Muscle layer of duodenum (tissue), 2 donors: ENCODE data around the gene NFIL3.
"Not testable (repeated sequence)": the region's sequence is repeated elsewhere in the genome, so short reads cannot be mapped to it uniquely, and the experiment has no call there.

ENCODE experiments used
- H3K27ac ChIP-seq: one replicate; pipeline ENCODE4 v1.7.0; 2013; ENCODE audit warnings: mild to moderate bottlenecking, low read length
- H3K27me3 ChIP-seq: one replicate; pipeline ENCODE4 v1.7.0; 2013; ENCODE audit warnings: low read depth, mild to moderate bottlenecking, control low read depth, low read length
- H3K36me3 ChIP-seq, 2 donors: one replicate each; pipeline ENCODE4 v1.7.0; 2013; ENCODE audit warnings: low read length in 2 of 2, control low read depth in 1 of 2, mild to moderate bottlenecking in 1 of 2; ENCODE audit not compliant: insufficient read depth in 2 of 2, control insufficient read depth in 1 of 2
- H3K4me1 ChIP-seq, 2 donors: one replicate each; pipeline ENCODE4 v1.7.0; 2013; ENCODE audit warnings: low read length in 2 of 2, mild to moderate bottlenecking in 2 of 2, control low read depth in 1 of 2, moderate library complexity in 1 of 2; ENCODE audit not compliant: insufficient read depth in 2 of 2, control insufficient read depth in 1 of 2
- H3K4me3 ChIP-seq, 2 donors: one replicate each; pipeline ENCODE4 v1.7.0; 2013; ENCODE audit warnings: low read length in 2 of 2, low read depth in 1 of 2, mild to moderate bottlenecking in 1 of 2
- H3K9me3 ChIP-seq, 2 donors: one replicate each; pipeline ENCODE4 v1.7.0; 2013; ENCODE audit warnings: low read length in 2 of 2, control low read depth in 1 of 2, mild to moderate bottlenecking in 1 of 2; ENCODE audit not compliant: control insufficient read depth in 1 of 2
- donor health status: healthy.

The NFIL3 gene

DNA sequence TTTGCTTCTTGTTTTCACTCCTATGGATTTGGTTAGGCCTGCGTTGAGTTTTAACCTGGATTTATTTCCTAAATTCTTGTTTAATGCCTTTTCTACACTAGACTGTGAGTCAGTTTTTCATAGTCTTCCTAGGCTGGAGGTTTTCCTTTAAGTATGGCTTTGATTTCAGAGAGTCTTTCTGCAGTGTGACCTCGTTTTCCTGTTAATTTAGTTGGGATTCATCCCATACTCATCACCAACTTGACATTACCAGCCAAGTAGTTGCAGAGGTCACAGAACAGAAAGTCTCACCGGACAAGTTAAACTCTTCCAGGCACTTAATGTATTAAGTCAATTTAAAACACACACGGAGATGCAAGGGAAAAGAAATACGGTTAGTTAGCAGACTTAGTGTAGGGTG lies 32.2 kb downstream of the NFIL3 start:
- no peaks in the 10 kb centered on the region for H3K4me1 ChIP-seq
- no peak overlapping the region for H3K4me3 ChIP-seq
- H3K27ac ChIP-seq = no peak overlapping the region
- no peaks in the 10 kb centered on the region for H3K27me3 ChIP-seq
- H3K9me3 ChIP-seq = no peaks in the 10 kb centered on the region
- no peaks in the 10 kb centered on the region for H3K36me3 ChIP-seq

DNA sequence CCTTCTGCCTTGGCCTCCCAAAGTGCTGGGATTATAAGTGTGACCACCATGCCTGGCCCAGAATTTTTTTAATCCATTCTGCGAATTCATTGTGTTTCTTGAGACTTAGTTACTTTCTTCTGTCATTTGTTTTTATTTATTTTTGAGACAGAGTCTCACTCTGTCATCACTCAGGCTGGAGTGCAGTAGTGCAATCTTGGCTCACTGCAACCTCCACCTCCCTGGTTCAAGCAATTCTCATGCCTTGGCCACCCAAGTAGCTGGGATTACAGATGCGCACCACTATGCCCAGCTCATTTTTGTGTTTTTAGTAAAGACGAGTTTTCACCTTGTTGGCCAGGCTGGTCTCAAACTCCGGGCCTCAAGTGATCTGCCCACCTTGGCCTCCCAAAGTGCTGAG lies 33.9 kb downstream of the NFIL3 start:
- H3K9me3 ChIP-seq, H3K4me3 ChIP-seq, H3K4me1 ChIP-seq, H3K27ac ChIP-seq, H3K36me3 ChIP-seq, H3K27me3 ChIP-seq: not testable (repeated sequence)

DNA sequence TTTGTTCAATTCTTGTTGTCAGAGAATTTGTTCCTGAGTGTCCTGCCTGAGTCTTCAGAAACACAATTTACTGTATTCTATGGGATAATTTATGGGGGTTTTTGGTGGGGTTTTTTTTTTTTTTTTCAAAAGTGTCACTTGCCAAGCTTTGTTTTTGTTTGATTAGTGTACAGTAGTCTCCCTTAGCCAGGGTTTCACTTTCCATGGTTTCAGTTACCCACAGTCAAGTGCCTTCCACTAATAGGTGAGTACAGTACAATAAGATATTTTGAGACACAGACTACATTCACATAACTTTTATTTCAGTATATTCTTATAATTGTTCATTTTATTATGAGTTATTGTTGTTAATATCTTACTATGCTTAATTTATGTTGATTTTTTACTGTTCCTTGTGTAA lies 36.9 kb downstream of the NFIL3 start:
- H3K27me3 ChIP-seq = no peaks in the 10 kb centered on the region
- no peaks in the 10 kb centered on the region for H3K36me3 ChIP-seq
- H3K9me3 ChIP-seq = no peaks in the 10 kb centered on the region
- no peaks in the 10 kb centered on the region for H3K4me1 ChIP-seq
- H3K27ac ChIP-seq = no peak overlapping the region
- H3K4me3 ChIP-seq = no peak overlapping the region

DNA sequence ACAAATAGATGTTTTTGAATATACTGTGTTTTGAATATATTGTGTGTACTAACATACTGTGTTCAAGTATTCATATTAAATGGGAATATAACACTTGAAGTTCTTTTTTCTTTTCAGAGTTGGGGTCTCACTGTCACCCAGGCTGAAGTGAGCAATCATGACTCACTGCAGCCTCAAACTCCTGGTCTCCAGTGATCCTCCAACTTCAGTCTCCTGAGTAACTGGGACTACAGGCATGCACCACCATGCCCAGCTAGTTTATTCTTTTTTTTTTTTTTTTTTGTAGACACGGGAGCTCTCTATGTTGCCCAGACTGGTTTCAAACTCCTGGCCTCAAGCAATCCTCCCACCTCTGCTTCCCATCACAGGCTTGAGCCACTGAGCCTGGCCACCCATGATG lies 38.7 kb downstream of the NFIL3 start:
- Histone ChIP-seq H3K4me3 (no peak overlapping the region), H3K36me3 (no peaks in the 10 kb centered on the region), H3K9me3 (no peaks in the 10 kb centered on the region), H3K27me3 (no peaks in the 10 kb centered on the region), H3K4me1 (no peaks in the 10 kb centered on the region), H3K27ac (no peak overlapping the region)

DNA sequence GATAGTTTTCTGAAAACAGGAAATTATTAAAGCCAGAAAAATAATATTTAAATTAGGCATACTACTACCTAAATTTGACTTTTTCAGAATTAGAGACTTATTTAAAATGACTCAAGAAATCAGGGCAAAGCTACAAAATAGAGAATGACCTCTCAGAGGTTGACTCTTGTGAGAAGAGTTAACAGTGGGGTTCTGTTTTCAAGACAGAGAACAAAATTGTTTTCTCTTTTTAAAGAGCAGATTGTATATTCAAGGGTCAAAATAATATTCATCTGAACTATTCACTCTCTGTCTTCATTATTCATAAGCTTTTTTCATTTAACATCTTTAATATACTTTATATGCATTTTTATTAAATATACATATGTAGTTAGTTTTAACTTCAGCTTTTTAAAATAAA lies 40.1 kb downstream of the NFIL3 start:
- no peaks in the 10 kb centered on the region for H3K36me3 ChIP-seq
- no peaks in the 10 kb centered on the region for H3K27me3 ChIP-seq
- no peaks in the 10 kb centered on the region for H3K9me3 ChIP-seq
- H3K27ac ChIP-seq = no peak overlapping the region
- H3K4me3 ChIP-seq = no peak overlapping the region
- H3K4me1 ChIP-seq = no peaks in the 10 kb centered on the region

DNA sequence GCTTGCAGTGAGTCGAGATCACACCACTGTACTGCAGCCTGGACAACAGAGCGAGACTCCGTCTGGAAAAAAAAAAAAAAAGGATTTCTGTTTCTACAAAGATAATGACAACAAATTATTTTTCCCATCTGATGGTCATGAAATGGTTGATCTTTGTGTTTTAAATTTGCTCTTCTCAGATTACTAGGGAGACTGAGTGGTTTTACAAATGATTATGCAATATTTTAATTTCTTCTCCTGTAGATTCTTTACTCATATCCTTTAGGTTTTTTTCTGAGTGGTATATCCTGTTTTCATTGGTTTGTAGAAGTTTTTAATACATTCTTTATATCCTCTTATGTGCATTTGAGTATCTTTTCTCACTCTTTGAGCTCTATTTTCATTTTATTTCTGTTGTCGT lies 41.3 kb downstream of the NFIL3 start:
- H3K27ac ChIP-seq = no peak overlapping the region
- no peaks in the 10 kb centered on the region for H3K36me3 ChIP-seq
- H3K4me1 ChIP-seq = no peaks in the 10 kb centered on the region
- no peak overlapping the region for H3K4me3 ChIP-seq
- H3K27me3 ChIP-seq = no peaks in the 10 kb centered on the region
- H3K9me3 ChIP-seq = no peaks in the 10 kb centered on the region

DNA sequence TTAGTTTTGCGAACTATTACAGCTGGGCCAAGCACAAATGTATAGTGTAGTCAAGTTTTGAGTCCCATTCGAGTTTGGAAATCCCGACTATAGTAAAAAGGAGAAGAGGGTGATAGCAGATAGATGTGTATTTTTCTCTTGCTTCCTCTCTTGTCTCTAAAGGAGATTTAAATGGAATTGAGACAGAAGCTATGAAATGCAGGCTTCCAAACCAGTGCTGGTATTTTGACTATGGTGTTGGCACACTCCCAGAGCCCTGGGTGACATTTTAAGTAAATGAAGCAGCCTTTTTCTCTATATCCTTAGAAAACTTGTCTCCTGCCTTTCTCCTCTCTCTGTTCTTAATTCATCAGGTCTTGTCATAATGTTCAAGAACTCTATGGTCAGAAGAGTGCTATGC lies 44.2 kb downstream of the NFIL3 start:
- H3K4me1 ChIP-seq = no peaks in the 10 kb centered on the region
- H3K27me3 ChIP-seq = no peaks in the 10 kb centered on the region
- H3K4me3 ChIP-seq = no peak overlapping the region
- no peaks in the 10 kb centered on the region for H3K9me3 ChIP-seq
- no peaks in the 10 kb centered on the region for H3K36me3 ChIP-seq
- H3K27ac ChIP-seq = no peak overlapping the region

DNA sequence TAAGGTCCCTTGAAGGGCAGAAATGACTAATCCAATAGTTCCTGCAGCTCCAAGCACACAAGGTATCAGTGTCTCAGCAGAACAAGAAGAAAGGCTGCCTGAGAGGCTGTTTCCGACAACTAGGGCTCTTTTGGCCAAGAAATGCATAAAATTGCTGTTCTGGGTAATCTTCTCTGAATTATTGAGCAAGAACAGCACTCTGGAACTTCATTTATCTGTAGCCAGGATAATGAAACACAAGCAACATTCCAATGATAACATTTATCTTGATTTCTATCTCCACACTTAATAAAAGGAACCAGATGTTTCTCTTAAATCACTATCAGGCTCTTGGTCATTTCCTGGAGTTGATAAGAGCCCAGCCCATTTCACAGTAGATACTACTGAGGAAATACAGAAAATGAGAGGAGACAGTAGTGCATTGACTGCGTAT lies 44.9 kb downstream of the NFIL3 start:
- no peak overlapping the region for H3K27ac ChIP-seq
- no peaks in the 10 kb centered on the region for H3K27me3 ChIP-seq
- H3K36me3 ChIP-seq = no peaks in the 10 kb centered on the region
- H3K4me3 ChIP-seq = no peak overlapping the region
- no peaks in the 10 kb centered on the region for H3K4me1 ChIP-seq
- H3K9me3 ChIP-seq = no peaks in the 10 kb centered on the region

DNA sequence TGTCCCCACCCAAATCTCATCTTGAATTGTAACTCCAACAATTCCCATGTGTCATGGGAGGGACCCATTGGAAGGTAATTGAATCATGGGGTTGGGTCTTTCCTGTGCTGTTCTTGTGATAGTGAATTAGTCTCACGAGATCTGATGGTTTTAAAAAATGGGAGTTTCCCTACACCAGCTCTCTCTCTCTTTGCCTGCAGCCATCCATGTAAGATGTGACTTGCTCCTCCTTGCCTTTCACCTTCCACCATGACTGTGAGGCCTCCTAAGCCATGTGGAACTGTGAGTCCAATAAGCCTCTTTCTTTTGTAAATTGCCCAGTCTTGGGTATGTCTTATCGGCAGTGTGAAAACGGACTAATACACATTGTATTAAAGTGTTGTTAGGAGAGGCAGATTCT lies 45.6 kb downstream of the NFIL3 start:
- H3K36me3 ChIP-seq, H3K9me3 ChIP-seq, H3K4me1 ChIP-seq, H3K4me3 ChIP-seq, H3K27ac ChIP-seq, H3K27me3 ChIP-seq: not testable (repeated sequence)

DNA sequence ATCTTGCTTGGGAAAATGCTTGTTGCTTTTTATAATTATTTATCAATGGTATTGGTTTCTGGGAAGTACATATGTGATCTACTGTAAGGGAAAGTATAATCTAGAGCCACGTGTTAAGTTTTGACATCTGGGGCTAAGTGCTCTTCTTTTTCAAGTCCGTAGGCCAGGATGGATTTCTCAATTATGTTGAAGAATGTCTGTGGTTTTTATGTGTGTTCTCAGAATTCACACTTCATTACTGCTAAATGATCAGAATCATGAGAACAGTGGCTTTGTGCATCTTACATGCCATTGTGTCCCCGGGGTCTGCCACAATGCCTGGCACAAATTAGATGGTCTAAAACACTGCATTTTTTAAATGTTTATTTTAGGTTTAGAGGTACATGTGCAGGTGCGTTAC lies 47.4 kb downstream of the NFIL3 start:
- Histone ChIP-seq H3K36me3 (no peaks in the 10 kb centered on the region), H3K4me3 (no peak overlapping the region), H3K9me3 (no peaks in the 10 kb centered on the region), H3K27ac (no peak overlapping the region), H3K27me3 (no peaks in the 10 kb centered on the region), H3K4me1 (no peaks in the 10 kb centered on the region)

DNA sequence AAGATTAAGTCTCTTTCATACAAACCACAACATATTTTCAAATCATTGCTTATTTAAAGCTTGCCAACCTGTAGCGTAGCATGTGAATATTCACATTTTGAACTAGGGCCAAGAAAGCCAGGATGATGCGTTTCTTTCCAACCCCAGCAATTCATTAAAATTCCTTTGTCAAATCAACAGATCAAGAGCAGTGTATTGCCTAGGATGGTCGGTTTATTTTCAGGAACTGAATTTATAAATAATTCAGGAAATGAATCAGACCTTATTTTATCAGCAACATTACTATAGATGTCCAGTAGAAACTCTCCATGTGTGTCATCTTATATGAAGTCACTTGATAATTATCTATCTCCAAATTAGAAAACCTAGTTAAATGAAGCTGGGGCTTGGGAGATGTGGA lies 48.7 kb downstream of the NFIL3 start:
- Histone ChIP-seq H3K27me3 (no peaks in the 10 kb centered on the region), H3K4me1 (no peaks in the 10 kb centered on the region), H3K36me3 (no peaks in the 10 kb centered on the region), H3K4me3 (no peak overlapping the region), H3K27ac (no peak overlapping the region), H3K9me3 (no peaks in the 10 kb centered on the region)

DNA sequence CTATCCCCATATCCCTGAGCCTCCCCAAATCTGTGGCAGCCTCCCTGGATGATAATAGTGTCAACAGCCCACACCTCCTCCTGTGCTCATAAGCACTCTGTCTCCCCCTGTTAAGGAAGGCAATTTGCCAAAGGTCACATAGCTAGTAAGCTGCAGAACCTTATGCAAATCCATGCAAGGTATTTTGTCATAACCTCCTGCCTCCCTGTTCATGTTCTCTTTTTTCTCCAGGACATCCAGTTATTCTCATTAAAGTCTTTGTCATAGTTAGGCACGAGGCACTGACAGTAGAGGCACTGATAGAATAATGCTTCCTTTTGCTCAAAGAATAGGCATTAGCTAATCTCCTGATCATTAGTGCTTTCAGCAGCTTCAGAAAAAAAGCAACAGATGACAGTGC lies 51.7 kb downstream of the NFIL3 start:
- no peaks in the 10 kb centered on the region for H3K27me3 ChIP-seq
- H3K4me3 ChIP-seq = no peak overlapping the region
- no peaks in the 10 kb centered on the region for H3K36me3 ChIP-seq
- no peaks in the 10 kb centered on the region for H3K4me1 ChIP-seq
- no peak overlapping the region for H3K27ac ChIP-seq
- H3K9me3 ChIP-seq = no peaks in the 10 kb centered on the region
